ENCODE data around the gene CCM2. TPM values are rescaled to one million over a fixed set of nuclear protein-coding genes. Genes with fewer than 3 reads are reported as not detected.

The CCM2 gene
- total RNA-seq, 1 donor from 2014 or later = 35.7 TPM

DNA sequence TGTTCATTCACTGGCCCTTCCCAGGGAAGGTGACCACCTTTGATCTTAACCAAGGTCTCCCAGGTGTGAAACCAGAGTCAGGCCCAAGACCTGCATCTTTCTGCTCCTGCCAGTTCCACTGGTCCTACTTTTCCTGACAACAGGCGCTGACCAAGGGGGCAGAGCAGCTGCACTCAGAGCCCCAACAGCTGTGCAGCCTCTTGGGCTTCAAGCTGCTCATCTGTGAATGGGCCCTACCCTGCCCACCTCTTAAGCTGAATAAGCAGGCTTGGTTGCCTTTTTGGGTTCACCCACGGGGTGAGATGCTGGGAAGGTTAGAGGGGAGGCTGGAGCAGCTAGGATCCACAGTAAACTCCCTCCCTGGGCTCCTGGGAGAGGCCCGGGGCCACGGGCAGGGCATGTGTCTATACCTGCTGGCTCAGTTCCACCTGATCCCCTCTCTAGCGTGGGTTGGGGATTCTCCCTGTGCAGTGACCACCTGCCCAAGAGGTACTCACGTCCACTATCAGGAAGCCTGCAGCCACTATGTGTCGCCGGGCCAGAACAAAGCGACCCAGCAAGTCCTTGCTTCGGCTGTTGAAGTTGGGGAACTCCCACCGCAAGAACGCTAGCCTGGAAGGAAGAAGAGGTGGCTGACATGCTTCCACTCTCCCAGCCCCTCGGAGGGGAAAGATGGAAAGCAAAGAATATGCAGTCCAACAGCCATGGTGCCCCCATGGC lies 100.9 kb downstream of the CCM2 start:
- Mint-ChIP-seq H3K27ac (ENCODE audit: unreplicated experiment) (no peak overlapping the region), H3K4me1 (no peaks in the 10 kb centered on the region), H3K4me3 (no peak overlapping the region), H3K27me3 (ENCODE audit: low read depth) (no peaks in the 10 kb centered on the region), H3K9me3 (no peaks in the 10 kb centered on the region), H3K36me3 (ENCODE audit: low read depth) (peaks cover 4% of the 10 kb centered on the region)
- no peak for DNase-seq (ENCODE audit: low read depth, low spot score)
- TF ChIP-seq, protein P1, sequence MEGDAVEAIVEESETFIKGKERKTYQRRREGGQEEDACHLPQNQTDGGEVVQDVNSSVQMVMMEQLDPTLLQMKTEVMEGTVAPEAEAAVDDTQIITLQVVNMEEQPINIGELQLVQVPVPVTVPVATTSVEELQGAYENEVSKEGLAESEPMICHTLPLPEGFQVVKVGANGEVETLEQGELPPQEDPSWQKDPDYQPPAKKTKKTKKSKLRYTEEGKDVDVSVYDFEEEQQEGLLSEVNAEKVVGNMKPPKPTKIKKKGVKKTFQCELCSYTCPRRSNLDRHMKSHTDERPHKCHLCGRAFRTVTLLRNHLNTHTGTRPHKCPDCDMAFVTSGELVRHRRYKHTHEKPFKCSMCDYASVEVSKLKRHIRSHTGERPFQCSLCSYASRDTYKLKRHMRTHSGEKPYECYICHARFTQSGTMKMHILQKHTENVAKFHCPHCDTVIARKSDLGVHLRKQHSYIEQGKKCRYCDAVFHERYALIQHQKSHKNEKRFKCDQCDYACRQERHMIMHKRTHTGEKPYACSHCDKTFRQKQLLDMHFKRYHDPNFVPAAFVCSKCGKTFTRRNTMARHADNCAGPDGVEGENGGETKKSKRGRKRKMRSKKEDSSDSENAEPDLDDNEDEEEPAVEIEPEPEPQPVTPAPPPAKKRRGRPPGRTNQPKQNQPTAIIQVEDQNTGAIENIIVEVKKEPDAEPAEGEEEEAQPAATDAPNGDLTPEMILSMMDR (conservative IDR thresholded peaks at IDR 0.05) = no peak

DNA sequence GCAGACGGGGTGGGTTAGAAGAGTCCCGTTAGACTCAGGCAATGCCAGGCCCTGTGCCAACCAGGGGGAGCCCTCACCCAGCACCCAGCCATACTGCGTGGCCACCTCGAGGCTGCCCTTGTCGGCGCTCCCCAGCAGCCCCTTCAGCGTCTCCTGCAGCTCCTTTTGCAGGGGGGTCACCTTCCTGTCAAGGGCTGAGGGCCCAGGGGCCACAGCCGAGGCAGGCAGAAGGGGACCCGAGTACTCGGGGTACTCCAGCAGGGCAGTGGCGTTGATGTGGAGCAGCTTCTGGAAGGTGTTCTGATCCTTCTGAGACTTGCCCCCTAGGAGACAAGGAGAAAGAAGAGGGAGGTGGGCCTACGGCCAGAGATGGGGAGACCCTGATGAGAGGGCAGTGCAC lies 101.7 kb downstream of the CCM2 start:
- peaks cover 2% of the 10 kb centered on the region for H3K36me3 Mint-ChIP-seq (ENCODE audit: low read depth)
- H3K4me3 Mint-ChIP-seq = no peak overlapping the region
- H3K27ac Mint-ChIP-seq (ENCODE audit: unreplicated experiment) = no peak overlapping the region
- no peaks in the 10 kb centered on the region for H3K4me1 Mint-ChIP-seq
- no peak for DNase-seq (ENCODE audit: low read depth, low spot score)
- no peaks in the 10 kb centered on the region for H3K9me3 Mint-ChIP-seq
- TF ChIP-seq, protein P1 (conservative IDR thresholded peaks at IDR 0.05) = no peak
- H3K27me3 Mint-ChIP-seq (ENCODE audit: low read depth) = no peaks in the 10 kb centered on the region

DNA sequence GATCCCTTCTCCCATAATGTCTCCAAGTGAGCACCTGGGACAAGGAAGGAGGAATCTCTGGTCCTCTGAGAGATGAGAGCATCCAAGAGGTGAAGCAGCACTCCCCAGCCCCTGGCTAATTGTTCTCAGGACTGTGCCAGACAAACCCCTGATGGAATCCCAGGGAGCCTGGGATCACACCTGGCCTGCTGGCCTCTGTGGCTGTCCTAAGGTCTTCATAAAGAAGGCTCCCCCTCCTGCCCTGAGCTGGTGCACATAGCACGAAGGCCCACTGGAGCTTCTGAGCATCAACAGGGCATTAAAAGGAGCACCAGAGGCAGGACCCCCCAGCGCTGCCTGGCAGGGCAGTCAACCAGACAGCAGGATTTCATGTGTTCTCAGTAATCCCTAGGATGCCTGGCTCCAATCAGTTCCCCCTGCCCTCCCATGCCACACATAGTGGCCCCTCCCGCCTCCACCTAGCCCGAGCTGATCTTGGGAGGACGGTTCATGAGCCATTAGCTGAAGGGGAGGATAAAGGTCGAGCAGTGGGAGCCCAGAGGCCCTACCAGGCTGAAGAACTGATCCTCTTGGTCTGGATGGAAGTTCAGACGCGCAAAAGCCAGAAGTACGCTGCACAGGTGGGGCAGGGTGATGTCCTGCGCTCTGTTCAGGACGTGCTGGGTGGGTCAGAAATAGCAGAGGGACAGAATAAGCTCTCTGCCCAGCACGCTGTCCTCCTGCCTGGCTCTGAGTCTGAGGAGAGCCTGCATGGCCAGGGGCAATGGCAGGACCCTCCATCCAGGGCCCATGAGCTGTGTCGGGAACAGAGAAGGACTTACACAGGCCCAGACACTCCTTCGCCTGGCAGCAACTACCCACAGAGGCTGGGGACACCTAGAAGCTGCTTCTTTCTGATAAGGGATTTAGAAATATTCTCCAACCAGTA lies 103.0 kb downstream of the CCM2 start:
- Mint-ChIP-seq H3K27me3 (ENCODE audit: low read depth) (no peaks in the 10 kb centered on the region), H3K4me3 (no peak overlapping the region), H3K9me3 (no peaks in the 10 kb centered on the region), H3K4me1 (peaks cover 6% of the 10 kb centered on the region), H3K36me3 (ENCODE audit: low read depth) (peaks cover 2% of the 10 kb centered on the region), H3K27ac (ENCODE audit: unreplicated experiment) (no peak overlapping the region)
- no peak for DNase-seq (ENCODE audit: low read depth, low spot score)
- TF ChIP-seq, protein P1 (conservative IDR thresholded peaks at IDR 0.05) = no peak

DNA sequence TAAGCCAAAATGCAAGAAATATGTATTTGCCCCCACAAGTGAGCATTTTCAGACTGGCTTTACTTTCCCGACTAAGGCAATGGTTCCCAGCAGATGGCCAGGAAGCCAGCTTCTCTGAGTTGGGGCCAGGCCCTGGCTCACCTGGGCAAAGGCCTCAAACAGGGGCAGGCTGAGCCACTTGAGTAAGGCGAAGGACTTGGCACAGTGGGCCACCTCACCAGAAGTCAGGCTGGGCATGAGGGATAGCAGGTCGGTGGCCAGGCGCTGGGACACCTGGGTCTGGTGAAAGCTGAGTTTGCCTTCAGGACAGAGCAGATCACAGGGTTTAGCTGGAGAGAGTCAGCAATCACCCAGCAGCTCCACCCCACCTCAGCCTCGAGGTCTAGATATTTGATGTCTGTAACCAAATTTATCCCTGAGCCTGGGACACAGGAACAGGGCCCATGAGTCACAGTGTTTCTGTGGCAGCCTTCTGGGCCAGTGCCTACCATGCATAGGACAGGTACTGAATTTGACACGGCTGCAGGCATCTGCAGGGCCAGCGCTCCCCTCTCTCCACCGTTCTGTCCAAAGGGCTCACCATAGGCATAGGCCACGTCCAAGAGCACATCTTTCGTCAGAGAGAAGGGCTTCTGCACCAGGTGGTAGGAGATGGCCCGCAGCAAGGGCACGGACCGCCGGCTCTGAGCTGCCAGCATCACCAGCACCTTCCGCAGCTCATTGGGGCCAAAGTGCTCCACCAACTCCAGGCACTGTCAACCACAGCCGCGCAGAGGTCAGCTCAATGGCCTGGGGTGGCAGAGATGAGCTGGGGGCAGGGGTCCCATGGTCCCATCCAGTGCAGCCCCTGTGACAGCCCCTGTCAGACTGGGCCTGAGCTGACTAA lies 104.2 kb downstream of the CCM2 start:
- H3K9me3 Mint-ChIP-seq = no peaks in the 10 kb centered on the region
- peaks cover 12% of the 10 kb centered on the region for H3K4me1 Mint-ChIP-seq
- TF ChIP-seq, protein P1 (conservative IDR thresholded peaks at IDR 0.05) = no peak
- H3K27me3 Mint-ChIP-seq (ENCODE audit: low read depth) = no peaks in the 10 kb centered on the region
- H3K4me3 Mint-ChIP-seq = no peak overlapping the region
- H3K27ac Mint-ChIP-seq (ENCODE audit: unreplicated experiment) = no peak overlapping the region
- no peak for DNase-seq (ENCODE audit: low read depth, low spot score)
- peaks cover 2% of the 10 kb centered on the region for H3K36me3 Mint-ChIP-seq (ENCODE audit: low read depth)

Data from neural crest cell (in vitro differentiated cells).